Ectodermal cell (in vitro differentiated cells): ENCODE results near the gene KRT17.
"Not testable (repeated sequence)": the region's sequence is repeated elsewhere in the genome, so short reads cannot be mapped to it uniquely, and the experiment has no call there.

ENCODE experiments used
- H3K27ac ChIP-seq: 2 replicates; pipeline ENCODE4 v1.7.0; 2013; ENCODE audit warnings: mild to moderate bottlenecking, low read depth, low read length; ENCODE audit not compliant: insufficient read depth, poor library complexity, severe bottlenecking
- H3K27me3 ChIP-seq: 2 replicates; pipeline ENCODE4 v1.7.0; 2013; ENCODE audit warnings: mild to moderate bottlenecking, low read length; ENCODE audit not compliant: insufficient read depth, control insufficient read depth, poor library complexity, severe bottlenecking
- H3K36me3 ChIP-seq: one replicate; pipeline ENCODE4 v1.7.0; 2013; ENCODE audit warnings: low read length; ENCODE audit not compliant: control insufficient read depth, insufficient read depth
- H3K4me1 ChIP-seq: one replicate; pipeline ENCODE4 v1.7.0; 2013; ENCODE audit warnings: low read length; ENCODE audit not compliant: control insufficient read depth, insufficient read depth
- H3K4me3 ChIP-seq: 2 replicates; pipeline ENCODE4 v1.7.0; 2013; ENCODE audit warnings: low read depth, low read length, control low read depth; ENCODE audit not compliant: insufficient read depth
- H3K9me3 ChIP-seq: 2 replicates; pipeline ENCODE4 v1.7.0; 2013; ENCODE audit warnings: mild to moderate bottlenecking, low read length, moderate library complexity; ENCODE audit not compliant: control insufficient read depth
- WGBS, 2 experiments: methylation state at CpG; one replicate each; pipeline ENCODE4 v1.1.7; 2013; ENCODE audit warnings: missing lambda C conversion rate in 2 of 2; 5-methylcytosine and 5-hydroxymethylcytosine counted together

KRT17 gene

DNA sequence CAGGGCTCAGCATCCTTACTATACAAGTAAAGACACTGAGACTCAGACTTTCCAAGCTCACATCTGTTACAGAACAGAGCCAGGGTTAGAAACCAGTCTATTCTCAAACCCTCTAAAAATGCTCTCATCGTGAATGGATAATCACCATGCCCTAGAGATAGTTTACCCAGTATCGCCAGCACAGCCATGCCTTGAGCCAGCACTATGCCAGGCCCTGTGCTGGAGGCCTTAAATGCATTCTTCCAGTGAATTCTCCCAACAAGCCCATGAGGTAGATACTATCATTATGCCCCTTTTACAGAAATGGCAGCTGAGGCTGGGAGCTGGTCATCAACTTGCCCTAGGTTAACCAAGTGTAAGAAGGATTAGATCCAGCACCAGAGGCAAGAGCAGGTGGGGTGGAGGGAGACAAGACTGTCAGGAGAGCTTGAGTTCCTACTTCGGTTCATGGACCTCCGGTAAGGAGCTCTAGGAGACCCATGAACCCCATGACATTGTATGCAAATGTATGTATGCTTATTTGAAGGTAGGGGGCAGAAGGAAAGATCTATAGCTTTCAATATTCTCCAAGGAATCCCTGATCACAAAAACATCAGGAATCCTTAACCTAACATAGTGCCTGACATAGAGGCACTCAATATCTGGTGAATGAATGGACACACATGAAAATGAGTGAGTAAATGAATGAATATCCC is 42.9 kb downstream of the KRT17 start:
- no peak overlapping the region for H3K4me3 ChIP-seq
- no peak overlapping the region for H3K27ac ChIP-seq
- no peaks in the 10 kb centered on the region for H3K9me3 ChIP-seq
- 89 to 93% methylated on average over 4 of the region's 4 CpGs for WGBS, 2 experiments
- peaks cover 10% of the 10 kb centered on the region for H3K4me1 ChIP-seq
- no peaks in the 10 kb centered on the region for H3K27me3 ChIP-seq
- H3K36me3 ChIP-seq = no peaks in the 10 kb centered on the region

DNA sequence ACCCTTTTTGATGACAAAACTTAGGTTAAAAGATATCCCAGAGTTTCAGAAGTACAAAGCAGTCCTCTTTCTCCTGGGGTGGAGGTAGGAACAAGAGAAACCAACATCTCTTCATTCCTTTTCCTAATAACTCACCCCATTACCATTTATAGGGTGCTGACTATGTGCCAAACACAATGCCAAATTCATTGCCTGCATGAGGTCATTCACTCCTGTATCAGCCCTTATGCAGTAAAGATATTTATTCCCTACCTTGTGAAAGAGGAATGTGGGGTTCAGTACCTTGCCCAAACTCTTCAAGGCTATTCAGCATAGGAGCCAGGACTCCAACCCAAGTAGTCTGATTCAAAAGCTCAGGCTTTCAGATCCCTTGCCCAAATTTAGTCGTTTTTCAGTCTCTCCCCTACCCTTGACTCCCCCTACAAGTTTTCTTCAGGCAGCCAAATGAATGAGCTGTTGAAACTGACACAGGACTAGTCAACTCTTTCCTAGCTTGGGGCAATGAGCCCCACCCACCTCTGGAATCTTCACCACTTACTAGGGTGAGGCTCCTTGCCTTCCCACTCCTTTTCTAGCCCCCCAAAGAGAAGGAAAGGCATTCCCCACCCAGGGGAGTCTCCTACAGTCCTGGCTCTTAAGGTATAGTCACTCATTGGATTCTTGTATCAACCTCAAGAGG is 43.5 kb downstream of the KRT17 start:
- Histone ChIP-seq H3K9me3 (no peaks in the 10 kb centered on the region), H3K27ac (no peak overlapping the region), H3K36me3 (no peaks in the 10 kb centered on the region), H3K4me1 (peaks cover 10% of the 10 kb centered on the region), H3K27me3 (no peaks in the 10 kb centered on the region), H3K4me3 (no peak overlapping the region)
- WGBS, 2 experiments = 71 to 74% methylated on average over 1 of the region's 1 CpG

DNA sequence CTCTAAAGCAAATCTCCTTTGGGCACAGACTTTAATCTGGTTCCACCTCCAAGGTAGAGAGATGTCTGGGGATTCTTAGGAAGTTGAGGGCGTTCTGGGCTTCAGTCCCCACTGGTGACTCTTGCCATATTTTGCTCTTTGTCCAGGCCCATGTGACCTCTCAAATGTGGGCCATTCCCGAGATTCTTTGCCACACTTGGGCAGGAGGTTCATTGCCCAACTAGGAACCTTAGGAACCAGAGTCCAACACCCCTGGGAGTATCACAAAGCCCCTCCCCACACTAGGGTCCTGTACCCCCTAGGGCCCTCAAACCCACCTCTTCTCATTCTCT is 44.2 kb downstream of the KRT17 start:
- no peak overlapping the region for H3K4me3 ChIP-seq
- H3K27ac ChIP-seq = no peak overlapping the region
- H3K9me3 ChIP-seq = no peaks in the 10 kb centered on the region
- no peaks in the 10 kb centered on the region for H3K36me3 ChIP-seq
- peaks cover 8% of the 10 kb centered on the region for H3K4me1 ChIP-seq
- WGBS, 2 experiments = 95 to 96% methylated on average over 2 of the region's 2 CpGs
- no peaks in the 10 kb centered on the region for H3K27me3 ChIP-seq

DNA sequence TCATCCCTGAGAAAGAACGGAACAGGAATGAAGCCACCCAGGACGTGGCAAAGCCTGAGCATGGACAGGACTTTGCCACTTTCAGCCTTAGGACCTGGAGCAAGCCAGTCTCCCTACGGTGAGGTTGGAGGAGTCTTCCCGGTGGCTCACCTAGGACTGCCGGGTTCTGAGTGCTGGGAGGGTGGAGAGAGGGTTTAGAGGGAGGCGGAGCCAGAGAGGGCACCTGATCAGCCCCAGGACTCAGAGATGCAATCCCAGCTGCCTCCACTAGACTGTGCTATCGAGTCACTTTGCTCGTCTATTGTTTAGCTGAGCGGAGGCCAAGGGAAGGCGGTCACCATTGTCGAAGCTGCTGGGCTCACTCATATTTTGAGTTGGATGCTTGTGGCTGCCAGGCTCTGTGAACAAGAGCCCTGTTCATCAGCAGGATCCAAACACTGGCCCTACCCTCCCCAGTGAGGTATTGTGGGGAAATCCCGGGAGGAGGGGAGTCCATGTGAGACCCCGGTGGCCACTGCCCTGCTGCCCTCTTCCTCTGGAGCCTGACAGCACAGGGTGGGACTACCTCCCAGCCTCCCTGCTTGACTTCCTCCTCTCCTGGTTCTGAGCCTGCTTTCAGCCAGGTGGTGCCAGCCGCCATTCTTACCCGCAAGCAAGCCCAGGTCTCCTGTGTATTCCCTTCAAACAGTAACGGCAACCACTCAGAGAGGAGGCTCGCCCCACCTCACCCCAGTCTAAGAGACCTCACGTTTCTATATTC is 44.7 kb downstream of the KRT17 start:
- peaks cover 6% of the 10 kb centered on the region for H3K4me1 ChIP-seq
- H3K4me3 ChIP-seq = no peak overlapping the region
- no peaks in the 10 kb centered on the region for H3K36me3 ChIP-seq
- no peaks in the 10 kb centered on the region for H3K9me3 ChIP-seq
- no peak overlapping the region for H3K27ac ChIP-seq
- no peaks in the 10 kb centered on the region for H3K27me3 ChIP-seq
- WGBS, 2 experiments = 46% methylated on average over 18 of the region's 18 CpGs

DNA sequence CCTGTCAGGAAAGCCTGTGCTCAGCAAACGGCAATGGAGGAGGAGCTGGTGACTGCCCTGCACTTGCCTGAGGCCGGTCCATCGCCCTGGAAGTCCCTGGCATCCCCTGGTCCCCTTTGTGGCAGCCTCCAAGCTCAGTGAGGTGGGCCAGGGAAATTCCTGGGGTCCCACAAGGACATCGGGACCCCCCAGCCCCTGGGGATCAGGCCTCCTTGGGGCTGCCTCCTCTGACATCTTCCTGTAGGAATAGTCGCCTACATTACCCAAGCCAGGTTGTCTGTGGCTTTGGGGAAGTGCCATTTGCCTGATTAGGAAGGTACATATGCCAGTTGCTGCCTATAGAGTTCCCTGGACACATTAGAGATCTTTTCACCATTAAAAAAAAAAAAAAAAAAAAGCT is 45.4 kb downstream of the KRT17 start:
- Histone ChIP-seq H3K4me1 (peaks cover 6% of the 10 kb centered on the region), H3K27me3 (no peaks in the 10 kb centered on the region), H3K9me3 (no peaks in the 10 kb centered on the region), H3K36me3 (no peaks in the 10 kb centered on the region), H3K27ac (no peak overlapping the region), H3K4me3 (no peak overlapping the region)
- WGBS, 2 experiments = 78 to 83% methylated on average over 5 of the region's 5 CpGs

DNA sequence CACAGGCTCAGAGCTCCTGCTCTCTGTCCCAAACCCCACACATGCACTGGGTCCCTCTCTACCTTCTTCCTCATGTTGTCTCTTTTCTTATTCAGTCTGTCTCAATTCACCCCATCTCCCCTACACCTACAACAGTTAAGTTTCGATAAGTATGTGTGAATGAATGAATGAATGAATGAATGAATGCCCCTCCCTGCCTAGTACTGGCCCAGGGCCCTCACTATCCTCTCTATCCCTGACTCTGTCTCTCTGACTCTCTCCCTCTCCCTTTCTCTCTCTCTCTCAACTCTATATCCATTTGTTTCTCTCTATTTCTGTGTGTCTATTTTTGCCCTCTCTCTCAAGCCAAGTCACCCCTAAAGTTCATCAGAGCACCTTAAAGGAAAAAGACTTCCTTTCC is 45.8 kb downstream of the KRT17 start:
- Histone ChIP-seq H3K36me3 (no peaks in the 10 kb centered on the region), H3K4me3 (no peak overlapping the region), H3K27ac (no peak overlapping the region), H3K27me3 (no peaks in the 10 kb centered on the region), H3K4me1 (peaks cover 6% of the 10 kb centered on the region), H3K9me3 (no peaks in the 10 kb centered on the region)
- WGBS, 2 experiments = no CpG with 5 or more reads among the region's 1 CpG

DNA sequence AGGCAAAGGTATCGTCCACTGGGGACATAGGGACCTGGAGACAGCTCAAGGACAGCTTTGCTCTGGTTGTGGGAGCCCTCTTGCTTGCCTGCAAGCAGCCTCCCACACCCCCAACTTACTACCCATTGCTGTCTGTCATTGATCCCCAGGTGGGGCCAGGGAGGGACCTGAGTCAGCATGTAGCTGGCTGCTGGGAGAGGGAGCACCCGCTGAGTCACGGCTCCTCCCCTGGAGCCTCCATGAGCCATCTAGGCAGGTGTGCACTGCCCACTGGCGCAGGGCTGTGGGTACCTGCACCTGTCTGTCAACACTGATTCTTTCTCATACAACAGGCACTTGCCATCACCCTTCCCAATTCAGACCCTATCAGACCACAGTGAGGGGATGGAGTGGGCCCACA is 47.6 kb downstream of the KRT17 start:
- H3K27ac ChIP-seq, H3K9me3 ChIP-seq, H3K4me1 ChIP-seq, H3K4me3 ChIP-seq, H3K36me3 ChIP-seq, H3K27me3 ChIP-seq: not testable (repeated sequence)
- 91 to 93% methylated on average over 4 of the region's 4 CpGs for WGBS, 2 experiments

DNA sequence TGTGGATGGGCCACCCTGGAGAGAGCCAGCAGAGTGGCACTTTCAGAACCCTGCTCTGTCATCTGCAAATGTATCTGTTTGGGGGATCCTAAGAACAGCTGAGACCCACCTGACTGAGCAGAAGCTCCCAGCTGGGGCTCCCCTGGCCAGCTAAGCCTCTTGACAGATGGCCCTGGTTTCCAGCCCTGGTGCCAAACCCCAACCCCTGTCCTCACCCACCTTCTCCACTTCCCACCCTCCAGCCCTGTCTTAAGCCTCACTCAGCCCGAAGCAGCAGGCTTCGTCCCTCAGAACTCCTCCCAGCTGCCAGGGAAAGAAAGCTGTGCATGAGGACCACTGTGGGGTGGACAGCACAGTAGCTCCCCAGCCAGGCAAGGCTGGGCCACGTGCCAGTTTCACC is 49.0 kb downstream of the KRT17 start:
- Histone ChIP-seq H3K4me1 (peaks cover 6% of the 10 kb centered on the region), H3K4me3 (no peak overlapping the region), H3K27me3 (no peaks in the 10 kb centered on the region), H3K27ac (no peak overlapping the region), H3K36me3 (no peaks in the 10 kb centered on the region), H3K9me3 (no peaks in the 10 kb centered on the region)
- WGBS, 2 experiments = 83 to 86% methylated on average over 3 of the region's 3 CpGs

DNA sequence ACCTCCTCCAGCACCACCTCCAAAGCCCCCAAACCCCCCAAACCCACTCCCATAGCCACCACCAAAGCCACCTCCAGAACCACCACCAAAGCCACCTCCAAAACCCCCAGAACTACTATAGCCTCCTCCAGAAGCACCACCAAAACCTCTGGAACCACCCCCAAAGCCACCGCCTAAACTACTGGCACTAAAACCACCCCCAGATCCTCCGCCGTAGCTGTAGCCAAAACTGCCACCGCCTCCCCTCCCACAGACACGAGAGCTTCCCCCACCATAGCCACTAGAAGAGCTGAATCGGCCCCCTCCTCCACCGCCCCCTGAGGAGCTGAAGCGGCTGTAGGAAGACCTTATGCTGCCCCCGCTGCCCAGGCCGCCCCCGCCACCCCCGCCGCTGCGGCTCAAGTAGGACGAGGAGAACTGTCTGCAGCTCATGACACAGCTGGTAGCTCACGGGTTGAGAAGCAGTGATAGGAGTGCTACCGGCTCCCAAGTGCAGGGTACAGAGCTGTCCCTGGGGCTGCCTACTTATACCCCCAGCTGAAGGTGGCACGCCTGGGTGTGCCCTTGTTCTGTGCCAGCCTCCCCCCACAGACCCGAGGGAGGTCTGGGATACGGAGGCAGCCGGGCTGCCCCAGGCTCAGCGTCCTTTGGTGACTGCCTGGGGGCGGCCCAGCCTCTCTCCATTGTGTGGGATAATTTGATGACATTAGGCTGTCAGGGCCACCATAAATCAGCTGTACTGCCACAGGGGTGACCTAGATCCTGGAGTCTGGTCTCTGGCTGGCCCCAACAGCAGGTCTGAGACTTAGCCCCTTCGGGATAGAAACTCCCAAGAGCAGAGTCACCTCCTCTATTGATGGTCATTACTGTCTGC is 52.6 kb downstream of the KRT17 start, which contains the start of gene KRT9:
Gene KRT9, minus strand, starts transcription at position 499 of the 874 bp plus-strand sequence. Its CDS starts 67 bp downstream, at position 432.
- H3K36me3 ChIP-seq = no peaks in the 10 kb centered on the region
- no peak within 1 kb of the TSS for H3K4me3 ChIP-seq
- WGBS, 2 experiments = 79% methylated on average over 23 to 24 of the region's 24 CpGs
- H3K27me3 ChIP-seq = no peaks in the 10 kb centered on the region
- no peaks in the 10 kb centered on the region for H3K4me1 ChIP-seq
- no peak within 1 kb of the TSS for H3K27ac ChIP-seq
- no peaks in the 10 kb centered on the region for H3K9me3 ChIP-seq
